Activated CD4-positive, alpha-beta T cell treated with anti-CD3 and anti-CD28 coated beads for 36 hours (primary cell): ENCODE data around the gene SCN5A. TPM values are rescaled to one million over a fixed set of nuclear protein-coding genes. Genes with fewer than 3 reads are reported as not detected.

Experiments used
- ATAC-seq: fragments of 200-7000 bp; cut with Tn5 transposase; one replicate; pipeline ENCODE4 v1.10.0; 2021; ENCODE audit warnings: mild to moderate bottlenecking, moderate library complexity
- CTCF ChIA-PET: fragments of 350-600 bp; sonication (Branson Sonifier 250); formaldehyde crosslinking; loops from one replicate; lab custom pipeline; 2021; ENCODE audit warnings: antibody characterized with exemption; lab: Charles Lee
- POLR2A ChIA-PET: fragments of 350-600 bp; sonication (Branson Sonifier 250); formaldehyde crosslinking; loops from one replicate; lab custom pipeline; 2021; ENCODE audit warnings: antibody characterized with exemption, inconsistent platforms; lab: Charles Lee
- DNase-seq: peaks from one replicate; pipeline ENCODE4 v3.0.0-alpha.2; 2020
- H3K27ac Mint-ChIP-seq: one replicate; pipeline ENCODE4 v1.8.0; 2021; ENCODE audit warnings: mixed read lengths
- H3K27me3 Mint-ChIP-seq: one replicate; pipeline ENCODE4 v1.8.0; 2021; ENCODE audit warnings: mixed read lengths
- H3K36me3 Mint-ChIP-seq: one replicate; pipeline ENCODE4 v1.8.0; 2021; ENCODE audit warnings: low read depth, mixed read lengths
- H3K4me1 Mint-ChIP-seq: one replicate; pipeline ENCODE4 v1.8.0; 2021; ENCODE audit warnings: mixed read lengths
- H3K4me3 Mint-ChIP-seq: one replicate; pipeline ENCODE4 v1.8.0; 2021; ENCODE audit warnings: mild to moderate bottlenecking, moderate library complexity, mixed read lengths
- H3K9me3 Mint-ChIP-seq: one replicate; pipeline ENCODE4 v1.8.0; 2021; ENCODE audit warnings: low read depth, mixed read lengths
- intact Hi-C, 2 experiments: fragments of 100-400 bp; cut with DNase I in 1 of 2; cut with micrococcal nuclease in 1 of 2; formaldehyde crosslinking; loops; one replicate each; pipeline versions ENCODE4 v1.14.2 to v1.15.1; 2022 to 2024; cut with DNase I, micrococcal nuclease
- total RNA-seq, 2 experiments: library from RNA; stranded (reverse); gene quantifications; one replicate each; pipeline ENCODE4 v1.2.3, GENCODE V29; 2021

SCN5A gene
- total RNA-seq, 2 experiments from 2014 or later: 0.14 to 0.39 TPM

DNA sequence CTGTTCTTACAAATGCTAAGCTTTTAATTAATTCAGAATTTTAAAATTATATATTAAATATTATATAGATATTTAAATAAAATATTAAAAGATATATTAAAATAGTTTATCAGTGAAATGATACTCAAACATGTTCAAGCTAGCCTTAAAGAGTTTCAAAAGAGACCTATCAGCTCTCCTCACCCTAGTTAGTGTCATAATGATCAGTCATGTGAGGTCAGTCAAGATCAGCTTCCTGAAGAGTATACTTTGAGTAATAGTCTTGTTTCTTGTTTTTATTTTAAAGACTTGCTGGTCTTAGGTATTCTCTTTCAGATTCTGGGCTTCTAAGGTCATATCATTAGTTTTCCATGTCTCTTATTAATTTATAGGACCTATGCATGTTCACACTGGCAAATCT, 138.9 kb downstream of the SCN5A start:
- Mint-ChIP-seq H3K4me1 (no peaks in the 10 kb centered on the region), H3K9me3 (no peaks in the 10 kb centered on the region), H3K4me3 (no peak overlapping the region), H3K27ac (no peak overlapping the region), H3K27me3 (no peaks in the 10 kb centered on the region), H3K36me3 (peaks cover 25% of the 10 kb centered on the region)
- DNase-seq (no peak), ATAC-seq (no peak)
- ChIA-PET POLR2A (no interaction called here), CTCF (interaction anchor here (0.8 to 5.1 kb wide), 5 partner anchors 9 to 140 kb away, joined by 3 to 39 read pairs (median 3); no protein-coding TSS in a partner anchor)
- intact Hi-C loops: no loop called here

DNA sequence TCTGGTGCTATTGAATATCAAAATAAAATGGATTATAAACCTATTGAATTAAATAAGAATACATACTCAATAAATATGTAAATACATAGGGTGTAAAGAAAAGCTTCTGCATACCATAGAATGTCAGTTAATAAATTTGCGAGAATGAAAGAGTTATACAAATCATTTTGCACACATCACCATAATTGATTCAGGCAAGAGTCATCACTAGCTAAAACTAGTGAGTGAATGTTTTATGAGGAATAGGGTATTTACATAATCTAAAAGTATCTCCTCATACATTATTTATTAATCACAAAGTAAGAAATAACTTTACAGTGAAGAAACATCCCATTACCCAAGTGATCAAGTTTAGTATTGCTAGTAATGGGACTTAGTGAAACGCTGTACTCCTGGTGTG, 139.8 kb downstream of the SCN5A start:
- ChIA-PET POLR2A (no interaction called here), CTCF (interaction anchor here (1.2 to 5.1 kb wide), 3 partner anchors 12 to 141 kb away, joined by 3 to 39 read pairs (median 8); no protein-coding TSS in a partner anchor)
- ATAC-seq (no peak), DNase-seq (no peak)
- H3K4me3 Mint-ChIP-seq: no peak overlapping the region
- no peaks in the 10 kb centered on the region for H3K9me3 Mint-ChIP-seq
- intact Hi-C loops: no loop called here
- no peak overlapping the region for H3K27ac Mint-ChIP-seq
- H3K36me3 Mint-ChIP-seq: peaks cover 24% of the 10 kb centered on the region
- H3K4me1 Mint-ChIP-seq: no peaks in the 10 kb centered on the region
- no peaks in the 10 kb centered on the region for H3K27me3 Mint-ChIP-seq

DNA sequence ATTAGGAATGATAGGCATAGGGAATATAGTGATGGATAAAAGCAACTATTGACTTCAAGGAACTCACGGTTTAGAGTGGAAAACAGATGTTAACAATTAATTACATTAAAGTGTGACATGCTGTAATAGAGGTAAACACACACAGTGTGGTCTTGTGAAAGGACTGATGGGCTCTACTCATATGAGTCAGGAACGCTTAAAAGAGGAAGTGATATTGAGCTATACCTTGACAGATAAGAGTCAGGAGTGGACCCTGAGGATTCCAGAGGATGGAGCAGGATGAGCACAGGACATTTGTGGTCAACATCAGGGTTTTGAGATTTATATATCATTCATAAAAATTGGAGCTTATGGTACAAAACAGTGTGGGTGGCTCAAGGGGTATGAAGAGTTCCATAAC, 142.4 kb downstream of the SCN5A start:
- H3K9me3 Mint-ChIP-seq: no peaks in the 10 kb centered on the region

DNA sequence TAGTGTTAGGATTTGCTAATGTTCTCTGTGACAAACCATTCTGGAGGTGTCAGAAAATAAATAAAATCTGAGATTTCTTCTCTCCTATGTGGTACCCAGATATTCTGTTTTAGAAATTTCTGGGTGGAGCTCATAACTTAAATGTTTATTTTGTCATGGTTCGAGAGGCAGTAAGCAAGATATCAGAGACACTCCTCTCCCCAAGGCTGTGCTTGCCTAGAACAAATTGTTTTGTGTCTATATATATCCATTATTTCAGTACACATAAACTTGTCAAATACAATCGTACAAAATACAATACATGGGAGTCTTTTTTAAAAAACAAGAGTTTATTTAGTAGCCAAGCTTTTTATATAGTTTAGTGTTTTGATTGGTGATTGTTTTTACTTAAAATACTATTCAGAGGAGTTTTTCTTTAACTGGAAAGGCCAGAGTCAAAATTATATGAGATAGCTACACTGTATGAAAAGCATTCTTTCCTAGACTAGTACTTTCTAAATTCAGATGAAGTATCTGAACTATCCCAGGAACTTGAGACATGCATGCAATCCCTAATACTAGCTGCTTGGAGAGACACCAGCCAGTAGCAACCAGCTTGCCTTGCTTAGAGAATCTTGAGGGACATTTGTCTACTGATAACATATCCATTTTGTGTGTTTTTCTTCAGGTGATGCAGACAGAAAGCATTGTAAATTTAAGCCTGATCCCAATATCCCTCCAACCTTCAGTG, 148.6 kb downstream of the SCN5A start:
- POLR2A ChIA-PET: no interaction called here
- no peak for ATAC-seq

More for the DNA sequence above, 142.4 kb downstream of the SCN5A start:
- ATAC-seq: no peak
- peaks cover 29% of the 10 kb centered on the region for H3K36me3 Mint-ChIP-seq
- no peak for DNase-seq
- H3K27me3 Mint-ChIP-seq: no peaks in the 10 kb centered on the region
- H3K4me3 Mint-ChIP-seq: no peak overlapping the region
- intact Hi-C loops: no loop called here
- POLR2A ChIA-PET: interaction anchor here (0.7 kb wide), 1 partner anchor 341 kb away, joined by 3 read pairs; no protein-coding TSS in a partner anchor
- CTCF ChIA-PET: interaction anchor here (0.6 to 5.1 kb wide), 3 partner anchors 10 to 976 kb away, joined by 3 to 39 read pairs (median 5); partner anchors contain the start of gene EXOG
- H3K27ac Mint-ChIP-seq: no peak overlapping the region
- no peaks in the 10 kb centered on the region for H3K4me1 Mint-ChIP-seq

More for the DNA sequence above, 148.6 kb downstream of the SCN5A start:
- no peaks in the 10 kb centered on the region for H3K27me3 Mint-ChIP-seq
- H3K9me3 Mint-ChIP-seq: no peaks in the 10 kb centered on the region
- no peak for DNase-seq
- intact Hi-C loops: no loop called here
- CTCF ChIA-PET: interaction anchor here (0.6 to 3.0 kb wide), 4 partner anchors 11 to 74 kb away, joined by 3 to 27 read pairs (median 4); no protein-coding TSS in a partner anchor
- H3K4me1 Mint-ChIP-seq: peaks cover 18% of the 10 kb centered on the region
- no peak overlapping the region for H3K4me3 Mint-ChIP-seq
- no peak overlapping the region for H3K27ac Mint-ChIP-seq
- peaks cover 25% of the 10 kb centered on the region for H3K36me3 Mint-ChIP-seq

Other genes with a start within 250 kb of the SCN5A start
- 1 to 10 TPM; 5.7 to 6.9 TPM for gene ACVR2B, start 195.8 kb downstream of the SCN5A start, total RNA-seq
- gene EXOG, start 153.3 kb downstream of the SCN5A start, total RNA-seq: 10 to 100 TPM; 13.0 to 14.9 TPM
- not detected for gene SCN10A, start 166.5 kb upstream of the SCN5A start, total RNA-seq